Testis (tissue), 2 donors: ENCODE data around the gene TFEB.

Experiments
- POLR2A ChIP-seq: fragments of 450-650 bp; IDR thresholded peaks from one replicate; pipeline ENCODE4 v1.6.1; 2017; ENCODE audit warnings: antibody characterized with exemption, mild to moderate bottlenecking, moderate library complexity
- TF ChIP-seq, protein P1 (sequence below), 3 experiments: fragments of 450-650 bp in 2 of 3; fragments of 200-600 bp in 1 of 3; sonication (generic) in 1 of 3; IDR thresholded peaks; one replicate each; pipeline ENCODE4 v1.5.1; 2016 to 2019; ENCODE audit warnings: antibody characterized with exemption in 3 of 3, mild to moderate bottlenecking in 2 of 3, moderate library complexity in 1 of 3

DNA sequence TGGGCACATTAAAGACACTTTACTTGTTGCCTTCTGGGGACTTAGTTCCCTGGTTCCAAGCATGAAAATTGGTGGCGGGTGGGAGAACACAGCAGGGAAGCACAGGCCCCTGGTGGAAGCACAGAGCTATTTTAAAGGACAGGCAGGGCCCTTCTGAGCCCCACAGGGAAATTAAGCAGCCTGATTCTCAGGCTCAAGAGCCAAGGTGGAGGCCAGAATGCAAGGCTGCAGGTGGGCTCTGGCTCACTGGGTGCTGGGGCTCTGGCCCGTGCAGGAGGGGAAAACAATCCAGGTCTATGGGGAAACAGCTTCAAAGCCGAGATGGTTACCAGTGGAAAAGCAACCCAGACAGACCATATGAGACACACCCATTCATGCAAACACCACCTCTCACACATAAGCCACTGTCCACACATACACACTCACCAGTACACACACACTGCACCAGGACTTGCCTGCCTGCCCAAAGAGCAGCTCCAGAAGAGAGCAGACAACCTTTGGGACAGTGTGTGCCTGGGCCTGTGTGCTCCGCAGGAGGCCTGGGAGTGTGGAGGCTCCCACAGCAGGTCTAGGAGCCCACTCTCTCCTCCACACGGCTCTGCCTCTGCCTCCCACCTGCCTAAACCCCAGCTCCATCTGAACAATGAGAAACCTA, 30.6 kb downstream of the TFEB start:
- TF ChIP-seq, protein P1, sequence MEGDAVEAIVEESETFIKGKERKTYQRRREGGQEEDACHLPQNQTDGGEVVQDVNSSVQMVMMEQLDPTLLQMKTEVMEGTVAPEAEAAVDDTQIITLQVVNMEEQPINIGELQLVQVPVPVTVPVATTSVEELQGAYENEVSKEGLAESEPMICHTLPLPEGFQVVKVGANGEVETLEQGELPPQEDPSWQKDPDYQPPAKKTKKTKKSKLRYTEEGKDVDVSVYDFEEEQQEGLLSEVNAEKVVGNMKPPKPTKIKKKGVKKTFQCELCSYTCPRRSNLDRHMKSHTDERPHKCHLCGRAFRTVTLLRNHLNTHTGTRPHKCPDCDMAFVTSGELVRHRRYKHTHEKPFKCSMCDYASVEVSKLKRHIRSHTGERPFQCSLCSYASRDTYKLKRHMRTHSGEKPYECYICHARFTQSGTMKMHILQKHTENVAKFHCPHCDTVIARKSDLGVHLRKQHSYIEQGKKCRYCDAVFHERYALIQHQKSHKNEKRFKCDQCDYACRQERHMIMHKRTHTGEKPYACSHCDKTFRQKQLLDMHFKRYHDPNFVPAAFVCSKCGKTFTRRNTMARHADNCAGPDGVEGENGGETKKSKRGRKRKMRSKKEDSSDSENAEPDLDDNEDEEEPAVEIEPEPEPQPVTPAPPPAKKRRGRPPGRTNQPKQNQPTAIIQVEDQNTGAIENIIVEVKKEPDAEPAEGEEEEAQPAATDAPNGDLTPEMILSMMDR (IDR thresholded peaks at IDR 0.05), result no peak
- no peak for TF ChIP-seq POLR2A
